Activated CD4-positive, alpha-beta T cell treated with anti-CD3 and anti-CD28 coated beads, Interleukin-2, amount 10 ng/mL, durations not matched to agents 24 days and 14 days (primary cell): ENCODE results near the gene PPP2CA. TPM values are rescaled to one million over a fixed set of nuclear protein-coding genes. Genes with fewer than 3 reads are reported as not detected.
"Not testable (repeated sequence)": the region's sequence is repeated elsewhere in the genome, so short reads cannot be mapped to it uniquely, and the experiment has no call there.

Experiments
- DNase-seq: peaks from one replicate; pipeline ENCODE4 v3.0.0; 2022
- H3K27ac Mint-ChIP-seq: one replicate; pipeline ENCODE4 v1.8.0; 2022; ENCODE audit warnings: mild to moderate bottlenecking, mixed read lengths
- H3K27me3 Mint-ChIP-seq: one replicate; pipeline ENCODE4 v1.8.0; 2022; ENCODE audit warnings: mixed read lengths
- H3K36me3 Mint-ChIP-seq: one replicate; pipeline ENCODE4 v1.8.0; 2022; ENCODE audit warnings: low read depth, mild to moderate bottlenecking, mixed read lengths
- H3K4me1 Mint-ChIP-seq: one replicate; pipeline ENCODE4 v1.8.0; 2021; ENCODE audit warnings: mixed read lengths
- H3K4me3 Mint-ChIP-seq: one replicate; pipeline ENCODE4 v1.8.0; 2022; ENCODE audit warnings: mild to moderate bottlenecking, moderate library complexity, mixed read lengths
- H3K9me3 Mint-ChIP-seq: one replicate; pipeline ENCODE4 v1.8.0; 2021; ENCODE audit warnings: mixed read lengths
- intact Hi-C: fragments of 100-400 bp; cut with micrococcal nuclease; formaldehyde crosslinking; loops from one replicate; pipeline ENCODE4 v1.15.1; 2023
- total RNA-seq: library from RNA; stranded (reverse); gene quantifications from 2 replicates; pipeline ENCODE4 v1.2.3, GENCODE V29; 2022

Gene PPP2CA
- 177 and 199 TPM in 2 replicates for total RNA-seq

GRCh38 chr5:134225780-134226440 lies at the start of gene PPP2CA:
Gene PPP2CA (minus strand): TSS chr5:134226073. CDS start chr5:134225861, 212 bp downstream.
- intact Hi-C loops: loop anchor here (1.0 to 5.0 kb wide), 13 partner anchors 41 to 531 kb away; partner anchors contain the start of genes C5orf15, CAMLG, CDKL3 and CDKN2AIPNL
- peaks cover 41% of the 10 kb centered on the region for H3K4me1 Mint-ChIP-seq
- H3K36me3 Mint-ChIP-seq: peaks cover 36% of the 10 kb centered on the region
- H3K27me3 Mint-ChIP-seq: no peaks in the 10 kb centered on the region
- H3K9me3 Mint-ChIP-seq: no peaks in the 10 kb centered on the region
- H3K27ac Mint-ChIP-seq: peak within 1 kb of the TSS; percentile 100
- peak within 1 kb of the TSS; percentile 97 for H3K4me3 Mint-ChIP-seq
- DNase-seq: peak; percentile 100

GRCh38 chr5:134273642-134274395 lies 47.9 kb upstream of the PPP2CA start:
- no peak overlapping the region for H3K4me3 Mint-ChIP-seq
- no peak for DNase-seq
- intact Hi-C loops: no loop called here
- H3K27ac Mint-ChIP-seq: no peak overlapping the region
- H3K4me1 Mint-ChIP-seq: peaks cover 5% of the 10 kb centered on the region
- H3K9me3 Mint-ChIP-seq: no peaks in the 10 kb centered on the region
- peaks cover 4% of the 10 kb centered on the region for H3K27me3 Mint-ChIP-seq
- no peaks in the 10 kb centered on the region for H3K36me3 Mint-ChIP-seq

- Mint-ChIP-seq H3K27me3 (peaks cover 9% of the 10 kb centered on the region), H3K36me3 (no peaks in the 10 kb centered on the region), H3K4me1 (peaks cover 3% of the 10 kb centered on the region), H3K9me3 (no peaks in the 10 kb centered on the region), H3K4me3 (no peak overlapping the region), H3K27ac (no peak overlapping the region)
- no peak for DNase-seq
- intact Hi-C loops: no loop called here
Observed at GRCh38 chr5:134271059-134271458, 45.2 kb upstream of the PPP2CA start.

DNA sequence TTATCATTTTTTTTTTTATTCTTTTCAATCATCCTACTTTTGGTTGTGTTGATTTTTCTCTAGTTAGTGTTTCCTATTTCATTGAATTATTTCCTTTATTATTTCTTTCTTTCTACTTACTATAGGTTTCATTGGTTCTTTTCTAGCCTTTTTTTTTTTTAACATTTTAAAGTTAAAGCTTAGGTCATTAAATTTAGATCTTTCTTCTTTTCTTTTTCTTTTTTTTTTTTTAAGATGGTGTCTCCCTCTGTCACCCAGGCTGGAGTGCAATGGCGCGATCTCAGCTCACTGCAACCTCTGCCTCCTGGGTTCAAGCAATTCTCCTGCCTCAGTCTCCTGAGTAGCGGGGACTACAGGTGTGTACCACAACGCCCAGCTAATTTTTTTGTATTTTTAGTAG lies 43.0 kb upstream of the PPP2CA start:
- Mint-ChIP-seq H3K4me3 (no peak overlapping the region), H3K27ac (no peak overlapping the region), H3K27me3 (peaks cover 16% of the 10 kb centered on the region), H3K9me3 (no peaks in the 10 kb centered on the region), H3K4me1 (no peaks in the 10 kb centered on the region), H3K36me3 (no peaks in the 10 kb centered on the region)
- no peak for DNase-seq
- intact Hi-C loops: no loop called here

- H3K36me3 Mint-ChIP-seq: no peaks in the 10 kb centered on the region
- peaks cover 2% of the 10 kb centered on the region for H3K9me3 Mint-ChIP-seq
- intact Hi-C loops: no loop called here
- H3K27ac Mint-ChIP-seq: no peak overlapping the region
- no peaks in the 10 kb centered on the region for H3K4me1 Mint-ChIP-seq
- no peak overlapping the region for H3K4me3 Mint-ChIP-seq
- DNase-seq: no peak
- peaks cover 16% of the 10 kb centered on the region for H3K27me3 Mint-ChIP-seq
Observed at GRCh38 chr5:134268019-134268601, 42.2 kb upstream of the PPP2CA start.

GRCh38 chr5:134267366-134268018 lies 41.6 kb upstream of the PPP2CA start:
- H3K4me1 Mint-ChIP-seq: no peaks in the 10 kb centered on the region
- intact Hi-C loops: no loop called here
- peaks cover 16% of the 10 kb centered on the region for H3K27me3 Mint-ChIP-seq
- H3K4me3 Mint-ChIP-seq: no peak overlapping the region
- H3K36me3 Mint-ChIP-seq: no peaks in the 10 kb centered on the region
- H3K27ac Mint-ChIP-seq: no peak overlapping the region
- H3K9me3 Mint-ChIP-seq: peaks cover 8% of the 10 kb centered on the region
- DNase-seq: no peak

GRCh38 chr5:134263801-134264200 lies 37.9 kb upstream of the PPP2CA start:
- no peak overlapping the region for H3K27ac Mint-ChIP-seq
- intact Hi-C loops: no loop called here
- peaks cover 11% of the 10 kb centered on the region for H3K9me3 Mint-ChIP-seq
- peaks cover 14% of the 10 kb centered on the region for H3K27me3 Mint-ChIP-seq
- H3K4me1 Mint-ChIP-seq: no peaks in the 10 kb centered on the region
- H3K36me3 Mint-ChIP-seq: no peaks in the 10 kb centered on the region
- no peak for DNase-seq
- H3K4me3 Mint-ChIP-seq: no peak overlapping the region

- H3K4me1 Mint-ChIP-seq, intact Hi-C loops, H3K27ac Mint-ChIP-seq, H3K36me3 Mint-ChIP-seq, DNase-seq, H3K4me3 Mint-ChIP-seq: not testable (repeated sequence)
- Mint-ChIP-seq H3K27me3 (peaks cover 10% of the 10 kb centered on the region), H3K9me3 (peaks cover 11% of the 10 kb centered on the region)
Observed at GRCh38 chr5:134262629-134263028, 36.8 kb upstream of the PPP2CA start.

DNA sequence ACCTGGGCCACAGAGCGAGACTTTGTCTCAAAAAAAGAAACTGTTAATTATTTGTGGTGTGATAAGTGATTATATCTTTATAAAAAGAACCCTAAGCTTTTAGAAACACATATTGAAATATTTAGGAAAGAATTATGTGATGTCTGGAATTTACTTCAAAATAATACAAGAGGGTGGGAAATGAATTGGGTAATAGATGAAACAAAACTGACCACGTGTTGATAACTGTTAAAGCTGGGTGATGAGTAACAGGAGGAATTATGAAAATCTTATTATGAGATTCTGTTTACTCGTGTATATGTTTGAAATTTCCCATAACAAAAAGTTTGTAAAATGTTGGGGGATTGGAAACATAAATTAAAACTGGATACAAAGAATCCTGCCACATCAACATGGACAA lies 33.0 kb upstream of the PPP2CA start:
- no peak for DNase-seq
- intact Hi-C loops: no loop called here
- Mint-ChIP-seq H3K27me3 (peaks cover 6% of the 10 kb centered on the region), H3K36me3 (no peaks in the 10 kb centered on the region), H3K9me3 (peaks cover 11% of the 10 kb centered on the region), H3K4me3 (no peak overlapping the region), H3K4me1 (no peaks in the 10 kb centered on the region), H3K27ac (no peak overlapping the region)

GRCh38 chr5:134257176-134257575 lies 31.3 kb upstream of the PPP2CA start:
- no peak overlapping the region for H3K4me3 Mint-ChIP-seq
- H3K4me1 Mint-ChIP-seq: no peaks in the 10 kb centered on the region

DNA sequence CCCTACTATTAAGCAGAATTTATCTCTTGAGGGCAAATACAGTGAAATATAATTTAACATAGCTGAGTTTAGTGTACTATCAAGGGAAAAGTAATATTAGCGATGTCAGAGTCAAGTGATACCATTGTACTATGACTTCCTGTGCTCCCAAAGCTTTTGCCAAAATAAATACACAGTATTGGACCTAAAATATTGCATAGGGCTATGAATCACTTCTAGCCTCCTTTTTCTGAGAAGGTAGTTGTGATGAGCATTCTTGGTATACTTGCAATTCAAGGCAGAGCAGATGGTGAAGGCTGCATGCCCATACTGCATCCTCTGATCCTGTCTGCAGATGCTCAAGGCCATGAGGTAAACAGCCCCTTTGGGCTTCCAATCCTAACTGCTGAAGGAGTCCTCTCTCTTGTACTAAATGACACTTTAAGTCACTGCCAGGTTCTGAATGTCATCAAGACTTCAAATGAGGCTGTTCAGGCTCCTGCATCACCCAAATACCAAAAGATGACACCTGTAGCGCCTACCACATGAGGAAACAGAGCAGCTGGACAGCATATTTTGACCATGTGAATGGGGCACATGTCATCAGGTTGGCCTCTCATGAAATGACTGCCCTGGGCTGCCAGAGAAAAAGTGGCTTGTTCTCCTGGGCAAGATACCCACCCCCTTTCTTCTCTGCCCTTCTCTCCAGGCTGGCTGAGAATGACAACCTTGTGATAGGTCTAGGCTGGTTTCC lies 29.7 kb upstream of the PPP2CA start:
- H3K27ac Mint-ChIP-seq: no peak overlapping the region
- peaks cover 10% of the 10 kb centered on the region for H3K27me3 Mint-ChIP-seq
- no peak overlapping the region for H3K4me3 Mint-ChIP-seq
- no peaks in the 10 kb centered on the region for H3K9me3 Mint-ChIP-seq
- H3K36me3 Mint-ChIP-seq: no peaks in the 10 kb centered on the region
- no peak for DNase-seq
- no peaks in the 10 kb centered on the region for H3K4me1 Mint-ChIP-seq
- intact Hi-C loops: no loop called here

More at GRCh38 chr5:134257176-134257575, 31.3 kb upstream of the PPP2CA start:
- no peaks in the 10 kb centered on the region for H3K36me3 Mint-ChIP-seq
- H3K27ac Mint-ChIP-seq: no peak overlapping the region
- peaks cover 10% of the 10 kb centered on the region for H3K27me3 Mint-ChIP-seq
- no peak for DNase-seq
- no peaks in the 10 kb centered on the region for H3K9me3 Mint-ChIP-seq
- intact Hi-C loops: no loop called here

DNA sequence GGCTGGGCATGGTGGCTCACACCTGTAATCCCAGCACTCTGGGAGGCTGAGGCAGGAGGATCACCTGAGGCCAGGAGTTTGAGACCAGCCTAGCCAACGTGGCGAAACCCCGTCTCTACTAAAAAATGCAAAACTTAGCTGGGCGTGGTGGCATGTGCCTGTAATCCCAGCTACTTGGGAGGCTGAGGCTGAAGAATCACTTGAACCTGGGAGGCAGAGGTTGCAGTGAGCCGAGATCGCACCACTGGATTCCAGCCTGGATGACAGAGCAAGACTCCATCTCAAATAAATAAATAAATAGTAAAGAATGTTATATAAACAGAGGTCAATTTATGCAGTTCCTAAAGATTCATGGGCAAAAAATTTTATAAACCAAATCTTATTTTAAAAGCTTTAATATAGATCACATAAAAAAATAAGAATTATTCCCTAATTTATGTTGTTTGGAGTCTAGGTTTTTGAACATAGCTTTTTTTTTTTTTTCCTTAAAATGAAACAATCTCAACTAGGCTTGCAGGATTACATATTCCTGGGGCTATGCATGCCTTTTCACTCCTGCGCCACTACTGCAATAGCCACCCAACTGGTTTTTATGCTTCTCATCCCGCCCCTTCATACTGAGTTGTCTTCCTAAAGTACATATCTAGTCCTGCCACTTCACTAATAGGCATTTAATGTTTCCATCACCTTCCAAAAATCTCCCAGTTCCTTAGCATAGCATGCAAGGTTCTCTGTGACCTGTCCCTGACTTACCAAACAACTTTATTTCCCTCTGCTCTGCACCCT lies 27.7 kb upstream of the PPP2CA start:
- H3K4me1 Mint-ChIP-seq, intact Hi-C loops, DNase-seq, H3K9me3 Mint-ChIP-seq, H3K27ac Mint-ChIP-seq, H3K36me3 Mint-ChIP-seq, H3K4me3 Mint-ChIP-seq: not testable (repeated sequence)
- H3K27me3 Mint-ChIP-seq: peaks cover 10% of the 10 kb centered on the region

GRCh38 chr5:134252671-134253070 lies 26.8 kb upstream of the PPP2CA start:
- intact Hi-C loops: no loop called here
- no peak overlapping the region for H3K27ac Mint-ChIP-seq
- H3K27me3 Mint-ChIP-seq: peaks cover 10% of the 10 kb centered on the region
- H3K4me1 Mint-ChIP-seq: no peaks in the 10 kb centered on the region
- H3K36me3 Mint-ChIP-seq: no peaks in the 10 kb centered on the region
- no peaks in the 10 kb centered on the region for H3K9me3 Mint-ChIP-seq
- no peak for DNase-seq
- H3K4me3 Mint-ChIP-seq: no peak overlapping the region
